Measurements from ENCODE around the gene VARS1. TPM values are rescaled to one million over a fixed set of nuclear protein-coding genes. Genes with fewer than 3 reads are reported as not detected.

The VARS1 gene
- total and polyA plus RNA-seq, 2 of the 4 experiments (the other 2 are of a cell fraction), result 41.2 to 42.0 TPM

GRCh38 chr6:31775184-31775583 is 20.4 kb downstream of the VARS1 start:
- no peaks in the 10 kb centered on the region for H3K9me3 ChIP-seq (ENCODE audit: control insufficient read depth, insufficient read depth, low read length)

More at GRCh38 chr6:31775184-31775583, 20.4 kb downstream of the VARS1 start:
- Histone ChIP-seq H4K5ac (ENCODE audit: low read depth, low read length) (no peak overlapping the region), H3K36me3 (ENCODE audit: control insufficient read depth, insufficient read depth, low read length) (peaks cover 20% of the 10 kb centered on the region), H3K14ac (replicated peaks; ENCODE audit: low read depth, low read length) (no peak overlapping the region), H3K4me2 (ENCODE audit: low read depth, low read length) (no peak overlapping the region), H4K91ac (ENCODE audit: insufficient read depth, low read depth, low read length) (no peak overlapping the region), H4K20me1 (ENCODE audit: insufficient read depth, low read length) (no peaks in the 10 kb centered on the region), H2BK5ac (ENCODE audit: low read depth, low read length, poor library complexity, severe bottlenecking) (no peak overlapping the region), H3K4ac (ENCODE audit: low read depth, low read length) (no peak overlapping the region), H2BK120ac (ENCODE audit: low read depth, low read length) (no peak overlapping the region), H3K27ac (ENCODE audit: insufficient read depth, low read length) (no peak overlapping the region), H3K56ac (ENCODE audit: extremely low read depth, insufficient read depth, low read length) (no peak overlapping the region), H2AK5ac (ENCODE audit: low read depth, low read length) (peak overlapping the region; percentile 33), H2BK15ac (ENCODE audit: low read depth, low read length) (no peak overlapping the region), H2AK9ac (replicated peaks; ENCODE audit: low read depth, low read length, poor library complexity) (peak overlapping the region; percentile 55), H3K27me3 (ENCODE audit: control insufficient read depth, insufficient read depth, low read length) (no peaks in the 10 kb centered on the region), H4K8ac (ENCODE audit: low read depth in 2 of 2, low read length in 2 of 2) (no peak overlapping the region), H3K18ac (ENCODE audit: low read depth, low read length) (no peak overlapping the region), H3K9me1 (ENCODE audit: insufficient read depth, low read length) (0 out of 2 replicates have a peak, but pooled peaks cover 8% of the 10 kb centered on the region), H3K4me1 (ENCODE audit: control insufficient read depth, insufficient read depth, low read length) (peaks cover 10% of the 10 kb centered on the region), H2AFZ (replicated peaks; ENCODE audit: low read length, poor library complexity) (peak overlapping the region; percentile 41), H3K9ac (ENCODE audit: low read depth, low read length) (no peak overlapping the region), H2BK20ac (ENCODE audit: low read depth, low read length) (no peak overlapping the region), H3K23ac (ENCODE audit: low read depth, low read length) (no peak overlapping the region), H3K79me1 (ENCODE audit: low read depth in 1 of 2, low read length in 2 of 2) (0 out of 4 replicates have a peak, but pooled peaks cover 0 to 2% of the 10 kb centered on the region in 2 experiments), H3K4me3 (ENCODE audit: insufficient read depth, low read depth, low read length) (no peak overlapping the region)
- no peak for ATAC-seq (ENCODE audit: low read depth)
- in situ Hi-C loops (cut with MboI; ENCODE audit: low sequenced_read_pairs), result no loop called here
- DNase-seq, result no peak
- TF ChIP-seq SMC3 (IDR thresholded peaks at IDR 0.05; ENCODE audit: low read depth, low read length), result no peak
- no peak for TF ChIP-seq CHD1 (IDR thresholded peaks at IDR 0.05; ENCODE audit: low read depth, low read length)
- no peak for TF ChIP-seq RAD21 (IDR thresholded peaks at IDR 0.05; ENCODE audit: low read length)
- no peak for TF ChIP-seq BHLHE40 (IDR thresholded peaks at IDR 0.05; ENCODE audit: low read depth, low read length)
- no peak for TF ChIP-seq POLR2A (IDR thresholded peaks at IDR 0.05; ENCODE audit: low read depth, low read length)
- no peak for TF ChIP-seq RCOR1 (IDR thresholded peaks at IDR 0.05; ENCODE audit: insufficient replicate concordance, low read length)
- TF ChIP-seq CEBPB (IDR thresholded peaks at IDR 0.05; ENCODE audit: low read depth, low read length), result no peak
- TF ChIP-seq, protein P1, sequence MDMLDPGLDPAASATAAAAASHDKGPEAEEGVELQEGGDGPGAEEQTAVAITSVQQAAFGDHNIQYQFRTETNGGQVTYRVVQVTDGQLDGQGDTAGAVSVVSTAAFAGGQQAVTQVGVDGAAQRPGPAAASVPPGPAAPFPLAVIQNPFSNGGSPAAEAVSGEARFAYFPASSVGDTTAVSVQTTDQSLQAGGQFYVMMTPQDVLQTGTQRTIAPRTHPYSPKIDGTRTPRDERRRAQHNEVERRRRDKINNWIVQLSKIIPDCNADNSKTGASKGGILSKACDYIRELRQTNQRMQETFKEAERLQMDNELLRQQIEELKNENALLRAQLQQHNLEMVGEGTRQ (IDR thresholded peaks at IDR 0.05; ENCODE audit: low read depth, low read length), result no peak
- no peak for TF ChIP-seq RFX5 (IDR thresholded peaks at IDR 0.05; ENCODE audit: low read depth, low read length)
- BruUV-seq (replicated peaks), result no TSS peak
- dilution Hi-C loops (cut with HindIII; ENCODE audit: low sequenced_read_pairs, unreplicated experiment), result no loop called here
- WGBS, 2 experiments (ENCODE audit: extremely low coverage in 2 of 2, insufficient read length in 1 of 2), result no CpG with 5 or more reads among the region's 4 CpGs
- ChIA-PET CTCF (interaction anchor here (0.9 to 1.2 kb wide), 2 partner anchors 16 to 21 kb away, joined by 3 to 4 read pairs; partner anchors contain the start of gene VARS1), POLR2A (ENCODE audit: unreplicated experiment) (no interaction called here)
- intact Hi-C loops (cut with micrococcal nuclease), result no loop called here

Data from IMR-90 (cell line).